T-cell (primary cell): ENCODE measurements around the gene OR1F1. TPM values are rescaled to one million over a fixed set of nuclear protein-coding genes. Genes with fewer than 3 reads are reported as not detected.

Source experiments
- ATAC-seq, 4 experiments: fragments of 200-7000 bp in 3 of 4; fragments of 150-1000 bp in 1 of 4; cut with Tn5 transposase; replicated peaks in 1 of 4; 1 replicate in 3 of 4; 2 replicates in 1 of 4; pipeline ENCODE4 v1.10.0; 2021; ENCODE audit warnings: moderate library complexity in 3 of 4, mild to moderate bottlenecking in 2 of 4, moderate number of reproducible peaks in 1 of 4
- CTCF ChIA-PET, 2 donors: fragments of 300-600 bp; sonication (Branson Sonifier 250); formaldehyde crosslinking; loops; one replicate each; lab custom pipeline; 2022; ENCODE audit warnings: antibody characterized with exemption in 2 of 2; lab: Charles Lee
- POLR2A ChIA-PET, 2 donors: fragments of 300-600 bp; sonication (Branson Sonifier 250); formaldehyde crosslinking; loops; one replicate each; lab custom pipeline; 2022; ENCODE audit warnings: antibody characterized with exemption in 2 of 2; lab: Charles Lee
- DNase-seq, 35 experiments: peaks; one replicate each; pipeline versions ENCODE4 v3.0.0 to v3.0.0-alpha.2; 2013 to 2023
- H3K27ac ChIP-seq: one replicate; pipeline ENCODE4 v1.5.1; 2013; ENCODE audit warnings: low read length
- H3K27me3 ChIP-seq, 2 experiments: replicated peaks in 1 of 2; 1 replicate in 1 of 2; 2 replicates in 1 of 2; pipeline versions ENCODE4 v1.6.1 to v1.7.0; 2013; ENCODE audit warnings: low read length in 1 of 2, mixed read lengths in 1 of 2; ENCODE audit not compliant: control insufficient read depth in 2 of 2, insufficient read depth in 2 of 2; ENCODE audit errors: extremely low read depth in 1 of 2
- H3K36me3 ChIP-seq, 2 donors: 1 replicate in 1 of 2; 2 replicates in 1 of 2; pipeline versions ENCODE4 v1.6.1 to v1.7.0; 2013; ENCODE audit warnings: low read length in 1 of 2; ENCODE audit not compliant: control insufficient read depth in 2 of 2, insufficient read depth in 1 of 2; ENCODE audit errors: extremely low read depth in 1 of 2
- H3K4me1 ChIP-seq, 2 experiments: 1 replicate in 1 of 2; 2 replicates in 1 of 2; pipeline versions ENCODE4 v1.6.1 to v1.7.0; 2013; ENCODE audit warnings: low read length in 2 of 2, mixed read lengths in 1 of 2; ENCODE audit not compliant: insufficient read depth in 2 of 2, control insufficient read depth in 1 of 2; ENCODE audit errors: extremely low read depth in 1 of 2
- H3K4me3 ChIP-seq, 2 donors: 1 replicate in 1 of 2; 2 replicates in 1 of 2; pipeline versions ENCODE4 v1.5.1 to v1.7.0; 2013; ENCODE audit warnings: mild to moderate bottlenecking in 2 of 2, low read length in 1 of 2, moderate library complexity in 1 of 2; ENCODE audit not compliant: control insufficient read depth in 1 of 2; ENCODE audit errors: extremely low read depth in 1 of 2
- H3K9me3 ChIP-seq: 2 replicates; pipeline ENCODE4 v1.7.0; 2013
- H3K27ac Mint-ChIP-seq, 2 donors: one replicate each; pipeline ENCODE4 v1.8.0; 2020 to 2021; ENCODE audit warnings: mild to moderate bottlenecking in 2 of 2, mixed read lengths in 2 of 2
- H3K27me3 Mint-ChIP-seq, 2 donors: one replicate each; pipeline ENCODE4 v1.8.0; 2021 to 2022; ENCODE audit warnings: mixed read lengths in 2 of 2
- H3K36me3 Mint-ChIP-seq: one replicate; pipeline ENCODE4 v1.8.0; 2021; ENCODE audit warnings: mixed read lengths
- H3K4me1 Mint-ChIP-seq, 3 donors: one replicate each; pipeline ENCODE4 v1.8.0; 2020 to 2022; ENCODE audit warnings: mixed read lengths in 3 of 3, mild to moderate bottlenecking in 1 of 3
- H3K4me3 Mint-ChIP-seq, 3 donors: one replicate each; pipeline ENCODE4 v1.8.0; 2020 to 2022; ENCODE audit warnings: mild to moderate bottlenecking in 3 of 3, mixed read lengths in 3 of 3, moderate library complexity in 3 of 3
- H3K9me3 Mint-ChIP-seq, 3 donors: one replicate each; pipeline ENCODE4 v1.8.0; 2020 to 2022; ENCODE audit warnings: mixed read lengths in 3 of 3
- WGBS: methylation state at CpG from one replicate; pipeline ENCODE4 v1.1.5; 2013; ENCODE audit warnings: missing lambda C conversion rate; ENCODE audit not compliant: insufficient coverage; 5-methylcytosine and 5-hydroxymethylcytosine counted together
- total RNA-seq, 35 experiments: library from RNA in 6 of 35; stranded (reverse) in 6 of 35; fragments of 120-200 nt in 1 of 35; gene quantifications; one replicate each; pipeline versions ENCODE4 v1.2.1 to v1.2.4 and lab custom pipeline; 2013 to 2026

The OR1F1 gene
- total RNA-seq, 5 donors from 2014 or later (not counting 1 experiment from before 2014, with no cell fraction given): not detected

- peaks cover 26% of the 10 kb centered on the region for H3K9me3 ChIP-seq
- POLR2A ChIA-PET: no interaction called here
- peaks cover 14 to 48% (median 32%) of the 10 kb centered on the region in 3 donors for H3K9me3 Mint-ChIP-seq
Measured at GRCh38 chr16:3223913-3224515, 36.0 kb downstream of the OR1F1 start.

GRCh38 chr16:3234543-3234856 lies 46.5 kb downstream of the OR1F1 start:
- Histone ChIP-seq H3K4me1 (peaks cover 2 to 26% of the 10 kb centered on the region in 2 experiments), H3K4me3 (peak overlapping the region; percentile 72 to 78), H3K27ac (peak overlapping the region; percentile 78), H3K27me3 (no peaks in the 10 kb centered on the region), H3K36me3 (peaks cover 0 to 35% of the 10 kb centered on the region in 2 donors), H3K9me3 (no peaks in the 10 kb centered on the region)
- H3K4me1 Mint-ChIP-seq: peaks cover 29 to 42% (median 31%) of the 10 kb centered on the region in 3 donors
- 1% methylated on average over 18 of the region's 18 CpGs for WGBS
- POLR2A ChIA-PET: interaction anchor here in 1 of 2 donors (0.5 kb wide), 1 partner anchor 75 kb away, joined by 8 read pairs; no protein-coding TSS in a partner anchor
- CTCF ChIA-PET: no interaction called here
- DNase-seq (peak in 2 of 35 experiments; percentile 1 to 4), ATAC-seq (no peak)
- H3K36me3 Mint-ChIP-seq: peaks cover 41% of the 10 kb centered on the region
- no peaks in the 10 kb centered on the region for H3K27me3 Mint-ChIP-seq
- H3K4me3 Mint-ChIP-seq: peak overlapping the region; percentile 92 to 95 (median 94)
- peak overlapping the region; percentile 97 to 99 for H3K27ac Mint-ChIP-seq
- H3K9me3 Mint-ChIP-seq: peaks cover 0 to 16% (median 7%) of the 10 kb centered on the region in 3 donors

More at GRCh38 chr16:3223913-3224515, 36.0 kb downstream of the OR1F1 start:
- Histone ChIP-seq H3K4me1 (no peaks in the 10 kb centered on the region), H3K27me3 (no peaks in the 10 kb centered on the region), H3K36me3 (peaks cover 13 to 47% of the 10 kb centered on the region in 2 donors), H3K27ac (no peak overlapping the region), H3K4me3 (no peak overlapping the region)
- DNase-seq (no peak), ATAC-seq (no peak)
- Mint-ChIP-seq H3K4me3 (no peak overlapping the region), H3K27me3 (no peaks in the 10 kb centered on the region), H3K4me1 (no peaks in the 10 kb centered on the region), H3K27ac (no peak overlapping the region), H3K36me3 (peaks cover 63% of the 10 kb centered on the region)
- WGBS: 100% methylated on average over 1 of the region's 10 CpGs
- CTCF ChIA-PET: interaction anchor here in 1 of 2 donors (0.6 kb wide), 1 partner anchor 16 kb away, joined by 3 read pairs; no protein-coding TSS in a partner anchor

GRCh38 chr16:3234857-3235561 lies 47.0 kb downstream of the OR1F1 start, which contains the start of gene ZNF200:
Gene ZNF200, minus strand, starts transcription at chr16:3235158. Its CDS starts 1,403 bp downstream, at chr16:3233755.
- 0% methylated on average over 46 of the region's 59 CpGs for WGBS
- peaks cover 0 to 14% (median 6%) of the 10 kb centered on the region in 3 donors for H3K9me3 Mint-ChIP-seq
- peaks cover 38% of the 10 kb centered on the region for H3K36me3 Mint-ChIP-seq
- peak within 1 kb of the TSS; percentile 97 to 99 for H3K27ac Mint-ChIP-seq
- ChIA-PET CTCF (no interaction called here), POLR2A (interaction anchor here in 1 of 2 donors (0.5 kb wide), 1 partner anchor 76 kb away, joined by 8 read pairs; no protein-coding TSS in a partner anchor)
- Histone ChIP-seq H3K4me1 (peaks cover 2 to 26% of the 10 kb centered on the region in 2 experiments), H3K36me3 (peaks cover 0 to 29% of the 10 kb centered on the region in 2 donors), H3K9me3 (no peaks in the 10 kb centered on the region), H3K27ac (peak within 1 kb of the TSS; percentile 78), H3K27me3 (no peaks in the 10 kb centered on the region), H3K4me3 (peak within 1 kb of the TSS; percentile 72 to 78)
- H3K27me3 Mint-ChIP-seq: peaks cover 1 to 2% of the 10 kb centered on the region in 2 donors
- DNase-seq (peak; percentile 85 to 97 (median 92)), ATAC-seq (peak; percentile 92 to 95 (median 94))
- H3K4me1 Mint-ChIP-seq: peaks cover 29 to 42% (median 31%) of the 10 kb centered on the region in 3 donors
- H3K4me3 Mint-ChIP-seq: peak within 1 kb of the TSS; percentile 92 to 95 (median 94)

- Histone ChIP-seq H3K4me3 (no peak overlapping the region), H3K27me3 (peaks cover 0 to 3% of the 10 kb centered on the region in 2 experiments), H3K36me3 (peaks cover 0 to 20% of the 10 kb centered on the region in 2 donors), H3K27ac (peak overlapping the region; percentile 61), H3K4me1 (peaks cover 2 to 26% of the 10 kb centered on the region in 2 experiments), H3K9me3 (no peaks in the 10 kb centered on the region)
- Mint-ChIP-seq H3K9me3 (peaks cover 0 to 4% (median 0%) of the 10 kb centered on the region in 3 donors), H3K27ac (peak overlapping the region; percentile 66 to 83), H3K27me3 (peaks cover 2 to 6% of the 10 kb centered on the region in 2 donors), H3K4me3 (peak overlapping the region; percentile 64 to 74 (median 71)), H3K4me1 (peaks cover 29 to 38% (median 31%) of the 10 kb centered on the region in 3 donors), H3K36me3 (peaks cover 28% of the 10 kb centered on the region)
- DNase-seq (peak in 33 of 35 experiments; percentile 15 to 77 (median 54)), ATAC-seq (no peak)
- POLR2A ChIA-PET: no interaction called here
- CTCF ChIA-PET: no interaction called here
- WGBS: 28% methylated on average over 2 of the region's 29 CpGs
Measured at GRCh38 chr16:3235856-3236669, 48.1 kb downstream of the OR1F1 start.

- POLR2A ChIA-PET: no interaction called here
- Mint-ChIP-seq H3K4me3 (no peak overlapping the region), H3K27me3 (peaks cover 4 to 14% of the 10 kb centered on the region in 2 donors), H3K36me3 (no peaks in the 10 kb centered on the region), H3K9me3 (no peaks in the 10 kb centered on the region), H3K4me1 (no peaks in the 10 kb centered on the region), H3K27ac (no peak overlapping the region)
- Histone ChIP-seq H3K9me3 (no peaks in the 10 kb centered on the region), H3K27me3 (peaks cover 0 to 22% of the 10 kb centered on the region in 2 experiments), H3K36me3 (no peaks in the 10 kb centered on the region), H3K4me1 (no peaks in the 10 kb centered on the region), H3K27ac (no peak overlapping the region), H3K4me3 (no peak overlapping the region)
- WGBS: no CpG with 5 or more reads among the region's 5 CpGs
- no peak for ATAC-seq
- DNase-seq: no peak
- CTCF ChIA-PET: no interaction called here
Measured at GRCh38 chr16:3241761-3242160, 53.8 kb downstream of the OR1F1 start.

GRCh38 chr16:3242709-3243108 lies 54.7 kb downstream of the OR1F1 start:
- Histone ChIP-seq H3K4me3 (no peak overlapping the region), H3K27me3 (peaks cover 0 to 26% of the 10 kb centered on the region in 2 experiments), H3K27ac (no peak overlapping the region), H3K9me3 (no peaks in the 10 kb centered on the region), H3K36me3 (no peaks in the 10 kb centered on the region), H3K4me1 (no peaks in the 10 kb centered on the region)
- DNase-seq: no peak
- Mint-ChIP-seq H3K4me1 (no peaks in the 10 kb centered on the region), H3K9me3 (no peaks in the 10 kb centered on the region), H3K4me3 (no peak overlapping the region), H3K27ac (no peak overlapping the region), H3K27me3 (peaks cover 4 to 14% of the 10 kb centered on the region in 2 donors), H3K36me3 (no peaks in the 10 kb centered on the region)
- POLR2A ChIA-PET: no interaction called here
- no peak for ATAC-seq
- WGBS: 77% methylated on average over 10 of the region's 11 CpGs
- CTCF ChIA-PET: no interaction called here
